H1 (cell line): ENCODE data around the gene S100A13.

Source experiments
- CBX5 ChIP-seq: fragments of 300-800, 300-1000 bp; sonication (generic); IDR thresholded peaks from 2 replicates; pipeline ENCODE4 v1.7.1; 2016; ENCODE audit warnings: antibody characterized with exemption, low read length, low read depth
- CBX8 ChIP-seq: fragments of 300-800, 300-1000 bp; sonication (generic); IDR thresholded peaks from 2 replicates; pipeline ENCODE4 v1.7.1; 2016; ENCODE audit warnings: low read depth, low read length, borderline replicate concordance
- CHD1 ChIP-seq: IDR thresholded peaks from 2 replicates; pipeline ENCODE4 v1.6.1; 2012; ENCODE audit warnings: low read depth, low read length, improper control_type of control experiment
- CHD2 ChIP-seq: IDR thresholded peaks from 2 replicates; pipeline ENCODE4 v1.6.1; 2012; ENCODE audit warnings: low read length, improper control_type of control experiment
- CREB1 ChIP-seq: IDR thresholded peaks from 2 replicates; pipeline ENCODE4 v1.6.1; 2012; ENCODE audit warnings: inconsistent platforms
- CTCF ChIP-seq, 3 experiments: IDR thresholded peaks; 1 replicate in 2 of 3; 2 replicates in 1 of 3; pipeline versions ENCODE4 v1.5.1 to v1.6.1; 2011; ENCODE audit warnings: low read length in 3 of 3, mild to moderate bottlenecking in 3 of 3, inconsistent platforms in 2 of 3, low read depth in 1 of 3, moderate library complexity in 1 of 3; ENCODE audit not compliant: insufficient read depth in 1 of 3; ENCODE audit errors: control extremely low read depth in 1 of 3
- EZH2 ChIP-seq: fragments of 200-600 bp; sonication (generic); IDR thresholded peaks from 2 replicates; pipeline ENCODE4 v1.7.1; 2012; ENCODE audit warnings: low read depth, mild to moderate bottlenecking, moderate library complexity, low read length, inconsistent platforms; ENCODE audit not compliant: severe bottlenecking
- PHF8 ChIP-seq: fragments of 200-600 bp; sonication (generic); conservative IDR thresholded peaks from 2 replicates; pipeline ENCODE4 v1.7.1; 2012; ENCODE audit warnings: low read depth, mild to moderate bottlenecking, inconsistent platforms, low read length, moderate library complexity
- POLR2A ChIP-seq, 2 experiments: IDR thresholded peaks; 1 replicate in 1 of 2; 2 replicates in 1 of 2; pipeline ENCODE4 v1.6.1; 2011; ENCODE audit warnings: low read depth in 2 of 2, low read length in 2 of 2, mild to moderate bottlenecking in 2 of 2; ENCODE audit errors: control extremely low read depth in 1 of 2
- POLR2AphosphoS5 ChIP-seq: IDR thresholded peaks from 2 replicates; pipeline ENCODE4 v1.6.1; 2011; ENCODE audit warnings: low read depth, low read length
- RAD21 ChIP-seq, 2 experiments: IDR thresholded peaks in 1 of 2; conservative IDR thresholded peaks in 1 of 2; 2 replicates each; pipeline ENCODE4 v1.6.1; 2011; ENCODE audit warnings: low read depth in 2 of 2, low read length in 2 of 2, improper control_type of control experiment in 1 of 2, inconsistent platforms in 1 of 2, mild to moderate bottlenecking in 1 of 2, moderate library complexity in 1 of 2
- RNF2 ChIP-seq: fragments of 200-900, 300-1000 bp; sonication (generic); IDR thresholded peaks from 2 replicates; pipeline ENCODE4 v1.7.1; 2016; ENCODE audit warnings: borderline replicate concordance, low read depth, mild to moderate bottlenecking, antibody characterized with exemption, low read length; ENCODE audit not compliant: poor library complexity, severe bottlenecking; ENCODE audit errors: missing control alignments
- ZNF274 ChIP-seq: IDR thresholded peaks from 2 replicates; pipeline ENCODE4 v1.7.0; 2012; ENCODE audit warnings: low read length, borderline replicate concordance; ENCODE audit errors: extremely low read depth
- TF ChIP-seq, protein P1 (sequence below): IDR thresholded peaks from 2 replicates; pipeline ENCODE4 v1.6.1; 2012; ENCODE audit warnings: inconsistent platforms

- TF ChIP-seq ZNF274: no peak
- no peak for TF ChIP-seq CBX5
- TF ChIP-seq CTCF (IDR thresholded peaks at IDR 0.05; ENCODE audit: control extremely low read depth in 1 of 3, insufficient read depth in 1 of 3, low read depth in 1 of 3, low read length in 3 of 3): no peak
- no peak for TF ChIP-seq POLR2AphosphoS5
- TF ChIP-seq, protein P1, sequence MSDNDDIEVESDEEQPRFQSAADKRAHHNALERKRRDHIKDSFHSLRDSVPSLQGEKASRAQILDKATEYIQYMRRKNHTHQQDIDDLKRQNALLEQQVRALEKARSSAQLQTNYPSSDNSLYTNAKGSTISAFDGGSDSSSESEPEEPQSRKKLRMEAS: no peak
- TF ChIP-seq RNF2: no peak
- TF ChIP-seq CHD2: no peak
- TF ChIP-seq EZH2: no peak
- no peak for TF ChIP-seq CHD1
- no peak for TF ChIP-seq POLR2A (IDR thresholded peaks at IDR 0.05; ENCODE audit: control extremely low read depth in 1 of 2, low read depth in 2 of 2, low read length in 2 of 2)
- TF ChIP-seq CBX8: no peak
- TF ChIP-seq CREB1: no peak
- no peak for TF ChIP-seq RAD21 (IDR thresholded peaks at IDR 0.05 in 1 of 2, conservative IDR thresholded peaks at IDR 0.05 in 1 of 2; ENCODE audit: low read depth in 2 of 2, low read length in 2 of 2)
- TF ChIP-seq PHF8: no peak
Measured at GRCh38 chr1:153616144-153616916, 11.0 kb downstream of the S100A13 start, which contains the start of gene S100A14.
